Stimulated activated CD4-positive, alpha-beta T cell treated with anti-CD3 and anti-CD28 coated beads, Interleukin-15, amount 100 ng/mL, for 48 hours (primary cell): ENCODE measurements around the gene ZC3HAV1L.
"Not testable (repeated sequence)": the region's sequence is repeated elsewhere in the genome, so short reads cannot be mapped to it uniquely, and the experiment has no call there.

Experiments used
- DNase-seq, 2 donors: peaks; one replicate each; pipeline ENCODE4 v3.0.0-alpha.2; 2020; ENCODE audit warnings: low read depth in 2 of 2

ZC3HAV1L gene

GRCh38 chr7:139018910-139019309 is 16.9 kb downstream of the ZC3HAV1L start:
- no peak for DNase-seq

DNA sequence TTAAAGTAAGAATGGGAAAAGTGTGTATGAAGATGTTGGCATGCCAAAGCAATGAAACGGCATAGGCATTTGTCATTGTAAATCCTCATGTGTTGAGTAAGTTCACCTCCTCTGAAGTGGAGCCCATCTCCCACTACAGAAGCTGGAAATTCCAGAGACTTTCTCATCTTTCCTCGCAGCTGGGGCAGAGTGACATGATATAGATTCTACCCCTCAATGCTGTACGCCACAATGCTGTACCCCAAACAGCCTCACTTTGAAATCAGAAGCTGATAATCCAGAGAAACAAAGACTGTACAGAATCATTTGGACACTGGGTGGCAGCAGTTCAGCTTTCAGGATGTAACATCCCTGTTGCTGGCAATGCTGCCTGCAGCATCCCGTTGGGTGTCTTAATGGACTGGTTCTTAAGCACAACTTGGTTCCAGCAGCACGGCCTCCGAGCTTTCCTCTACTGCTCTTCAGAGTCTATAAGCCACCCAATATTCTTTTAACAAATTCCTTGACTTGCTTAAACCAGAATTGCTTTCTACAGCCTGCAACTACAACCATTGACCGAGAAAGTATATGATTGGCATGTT is 18.8 kb downstream of the ZC3HAV1L start:
- DNase-seq = peak; percentile 26 to 48

DNA sequence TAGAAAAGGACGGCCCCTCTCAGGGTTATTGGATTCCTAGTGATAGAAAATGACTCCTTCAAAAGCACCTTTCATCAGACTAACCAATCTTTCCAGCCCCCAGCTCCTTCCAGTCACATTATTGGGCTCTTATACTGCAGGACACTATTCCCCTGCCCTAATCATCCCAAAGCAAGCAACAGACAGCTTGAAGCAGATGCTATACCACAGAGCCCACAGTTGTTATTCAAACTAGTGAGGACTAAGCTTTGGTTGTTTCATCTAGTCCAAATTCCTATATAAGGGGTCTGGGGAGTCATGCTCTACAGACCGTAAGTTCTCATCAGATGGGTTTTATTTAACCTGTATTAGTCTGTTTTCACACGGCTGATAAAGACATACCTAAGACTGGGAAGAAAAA is 24.5 kb downstream of the ZC3HAV1L start:
- DNase-seq = no peak

GRCh38 chr7:139004321-139005090 is 31.3 kb downstream of the ZC3HAV1L start:
- no peak for DNase-seq

- DNase-seq = no peak
Observed at GRCh38 chr7:138999414-138999813, 36.4 kb downstream of the ZC3HAV1L start.

GRCh38 chr7:138992052-138992531 is 43.8 kb downstream of the ZC3HAV1L start:
- DNase-seq = no peak

DNA sequence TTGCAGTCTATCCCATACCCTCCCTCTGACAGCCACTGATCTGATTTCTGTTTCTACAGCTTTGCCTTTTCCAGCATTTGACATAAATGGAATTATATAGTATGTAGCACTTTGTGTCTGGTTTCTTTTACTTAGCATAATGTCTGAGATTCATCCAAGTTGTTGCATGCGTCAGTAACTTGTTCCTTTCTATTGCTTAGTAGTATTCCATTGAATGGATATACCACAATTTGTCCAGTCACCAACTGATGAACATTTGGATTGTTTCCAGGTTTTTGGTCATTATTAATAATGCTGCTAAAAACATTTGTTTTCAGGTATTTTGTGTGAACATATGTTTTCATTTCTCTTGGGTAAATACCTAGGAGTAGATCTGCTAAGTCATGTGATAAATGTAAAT is 48.2 kb downstream of the ZC3HAV1L start:
- DNase-seq = no peak

DNA sequence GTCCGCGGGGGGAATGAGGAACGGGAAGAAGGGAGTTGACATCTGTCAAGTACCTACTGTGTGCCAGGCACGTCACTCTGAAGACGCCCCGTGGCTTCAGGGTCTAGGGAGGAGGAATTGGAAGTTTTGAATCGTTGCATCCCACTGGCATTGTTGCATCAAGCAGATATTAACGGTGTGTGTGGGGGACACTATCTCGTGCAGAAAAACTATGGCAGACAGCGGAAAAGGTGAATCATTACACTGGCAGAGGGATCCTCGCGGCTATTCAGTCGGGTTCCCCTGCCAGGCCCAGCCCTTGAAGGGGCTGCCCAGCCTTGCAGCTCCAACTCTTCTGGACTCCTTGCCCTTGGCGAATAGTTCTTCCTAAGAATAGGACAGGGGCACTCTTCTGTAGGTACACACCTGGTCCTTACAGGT is 53.6 kb downstream of the ZC3HAV1L start:
- no peak for DNase-seq

- peak in 1 of 2 donors; percentile 29 for DNase-seq
Observed at GRCh38 chr7:138981332-138982203, 54.3 kb downstream of the ZC3HAV1L start, which contains the start of gene KIAA1549. KIAA1549 (minus strand) TSS chr7:138981389; CDS start chr7:138981269, 120 bp downstream.

GRCh38 chr7:138980563-138981291 is 55.1 kb downstream of the ZC3HAV1L start:
- DNase-seq = no peak

DNA sequence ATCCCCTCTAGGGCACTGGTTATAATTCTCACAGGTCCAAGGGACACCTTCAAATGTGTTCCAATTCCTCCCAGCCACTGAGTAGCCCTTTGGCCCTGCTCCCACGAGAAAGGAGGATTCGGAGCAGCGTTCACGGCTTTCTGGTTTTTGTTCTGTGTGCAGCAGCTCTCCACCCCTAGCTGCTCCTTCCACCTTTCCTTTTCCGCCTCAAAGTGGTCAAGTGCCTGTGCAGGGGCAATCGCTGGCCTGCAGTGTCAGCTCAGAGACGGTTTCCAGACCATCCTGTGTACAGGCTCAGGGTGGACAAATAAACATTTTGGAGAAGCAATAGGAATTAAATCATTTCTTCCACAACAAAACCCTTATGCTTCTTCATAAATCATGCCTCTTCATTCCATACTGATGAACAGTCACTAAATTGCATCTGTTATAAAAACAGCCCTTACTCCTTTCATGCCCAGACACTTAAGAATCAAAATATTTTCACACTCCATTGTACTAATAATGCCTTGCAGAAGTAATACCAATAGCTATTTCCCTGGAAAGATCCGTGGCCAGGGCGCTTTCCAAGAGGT is 55.8 kb downstream of the ZC3HAV1L start:
- DNase-seq = no peak

DNA sequence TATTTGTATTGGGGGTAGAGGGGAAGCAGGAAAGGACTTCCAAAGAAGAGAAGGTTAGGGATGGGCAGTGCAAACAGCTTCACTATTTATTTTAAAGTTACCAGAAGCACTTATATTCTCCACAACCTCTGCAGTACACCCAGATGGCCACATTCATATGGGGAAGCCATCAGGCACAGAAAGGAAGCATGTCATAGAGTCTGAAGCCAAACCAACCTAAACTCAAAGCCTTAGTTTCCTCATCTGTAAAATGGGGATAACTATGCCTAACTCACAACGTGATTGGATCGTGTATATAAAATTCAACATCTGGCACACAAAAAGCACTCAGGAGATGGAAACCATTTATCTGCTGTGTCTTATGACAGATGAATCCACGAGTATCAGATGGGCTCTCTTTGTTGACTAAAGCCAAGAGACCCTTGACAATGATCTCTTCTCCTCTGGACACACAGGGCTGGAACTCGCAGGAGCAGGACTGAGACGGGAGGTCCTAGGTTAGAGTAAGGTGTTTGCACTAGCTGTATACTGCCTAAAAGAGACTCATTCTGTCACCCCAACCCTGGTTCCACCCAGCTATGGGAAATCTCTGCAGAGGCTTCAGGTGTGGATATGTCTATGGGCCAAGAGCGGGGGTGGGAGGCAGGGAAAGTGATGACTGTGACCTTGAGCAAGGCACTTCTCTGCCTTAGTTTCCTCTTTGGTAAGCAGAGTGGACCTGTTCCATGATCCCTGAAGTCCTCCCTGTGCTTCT is 56.4 kb downstream of the ZC3HAV1L start:
- no peak for DNase-seq

GRCh38 chr7:138978541-138979184 is 57.2 kb downstream of the ZC3HAV1L start:
- DNase-seq = no peak

DNA sequence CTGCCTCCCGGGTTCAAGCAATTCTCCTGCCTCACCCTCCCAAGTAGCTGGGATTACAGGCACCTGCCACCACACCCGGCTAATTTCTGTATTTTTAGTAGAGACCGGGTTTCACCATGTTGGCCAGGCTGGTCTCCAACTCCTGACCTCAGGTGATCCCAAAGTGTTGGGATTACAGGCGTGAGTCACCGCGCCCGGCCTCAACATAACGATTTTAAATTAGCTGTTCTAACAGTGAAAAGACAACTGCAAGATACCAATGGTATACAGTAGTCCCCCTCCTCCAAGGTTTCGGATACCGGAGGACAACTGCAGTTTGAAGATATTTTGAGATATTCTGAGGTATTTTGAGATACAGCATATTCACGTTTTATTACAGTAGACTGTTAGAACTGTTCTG is 59.7 kb downstream of the ZC3HAV1L start:
- DNase-seq = not testable (repeated sequence)
